HTR-8/SVneo (cell line): Measurements from ENCODE around the gene ZNF888.
"Not testable (repeated sequence)": the region's sequence is repeated elsewhere in the genome, so short reads cannot be mapped to it uniquely, and the experiment has no call there.

ENCODE experiments used
- DNase-seq: peaks from one replicate; pipeline ENCODE4 v3.0.0; 2011; ENCODE audit warnings: low spot score, mixed read lengths; ENCODE audit not compliant: insufficient read length
- FAIRE-seq: peaks from 2 replicates; lab custom pipeline; 2011; peaks lifted over from hg19 to GRCh38; lab: Jason Lieb, UNC

Gene ZNF888

GRCh38 chr19:52891336-52891735, 31.9 kb downstream of the ZNF888 start:
- FAIRE-seq = no peak
- DNase-seq = no peak

- FAIRE-seq (no peak), DNase-seq (no peak)
These were observed 33.3 kb downstream of the ZNF888 start for GRCh38 chr19:52889931-52890330.

- DNase-seq (no peak), FAIRE-seq (no peak)
These were observed 34.2 kb downstream of the ZNF888 start for GRCh38 chr19:52889076-52889475.

- FAIRE-seq (no peak), DNase-seq (no peak)
These were observed 42.3 kb downstream of the ZNF888 start for GRCh38 chr19:52880895-52881389.

GRCh38 chr19:52872996-52873395, 50.2 kb downstream of the ZNF888 start:
- FAIRE-seq = not testable (repeated sequence)

GRCh38 chr19:52871466-52871865, 51.8 kb downstream of the ZNF888 start:
- DNase-seq (no peak), FAIRE-seq (no peak)

More at GRCh38 chr19:52872996-52873395, 50.2 kb downstream of the ZNF888 start:
- not testable (repeated sequence) for DNase-seq

GRCh38 chr19:52868031-52868430, 55.2 kb downstream of the ZNF888 start:
- not testable (repeated sequence) for DNase-seq
- FAIRE-seq = peak; percentile 20

GRCh38 chr19:52857378-52858191, 65.6 kb downstream of the ZNF888 start, which contains the start of gene ZNF468:
Gene ZNF468 (minus strand): TSS chr19:52857619. CDS start chr19:52854272, 3,347 bp downstream.
- FAIRE-seq = peak; percentile 92

GRCh38 chr19:52856540-52857377, 66.5 kb downstream of the ZNF888 start:
- FAIRE-seq = not testable (repeated sequence)

More at GRCh38 chr19:52857378-52858191, 65.6 kb downstream of the ZNF888 start, which contains the start of gene ZNF468:
- DNase-seq = peak; percentile 38

More at GRCh38 chr19:52856540-52857377, 66.5 kb downstream of the ZNF888 start:
- DNase-seq = peak; percentile 2
